ENCODE results near the gene ZNF331.
A peak's percentile ranks its signal among the peaks of the same experiment; 100 is the strongest.

ZNF331 gene

GRCh38 chr19:53520547-53521372 lies 17.2 kb upstream of the ZNF331 start:
- peak; percentile 94 for DNase-seq (ENCODE audit: low spot score)

- DNase-seq (ENCODE audit: low spot score): no peak
Observed at GRCh38 chr19:53521373-53522202, 16.4 kb upstream of the ZNF331 start.

GRCh38 chr19:53525922-53526321 lies 12.0 kb upstream of the ZNF331 start:
- DNase-seq (ENCODE audit: low spot score): no peak

GRCh38 chr19:53530622-53531021 lies 7.3 kb upstream of the ZNF331 start:
- DNase-seq (ENCODE audit: low spot score): no peak

GRCh38 chr19:53531457-53531856 lies 6.5 kb upstream of the ZNF331 start:
- DNase-seq (ENCODE audit: low spot score): no peak

GRCh38 chr19:53532362-53532761 lies 5.6 kb upstream of the ZNF331 start:
- no peak for DNase-seq (ENCODE audit: low spot score)

- no peak for DNase-seq (ENCODE audit: low spot score)
Observed at GRCh38 chr19:53536225-53536548, 1.8 kb upstream of the ZNF331 start.

- no peak for DNase-seq (ENCODE audit: low spot score)
Observed at GRCh38 chr19:53537121-53537520, 824 bp upstream of the ZNF331 start.

GRCh38 chr19:53538378-53539109 lies 599 bp downstream of the ZNF331 start:
- no peak for DNase-seq (ENCODE audit: low spot score)

GRCh38 chr19:53540091-53540490 lies 2.1 kb downstream of the ZNF331 start:
- no peak for DNase-seq (ENCODE audit: low spot score)

- DNase-seq (ENCODE audit: low spot score): no peak
Observed at GRCh38 chr19:53541971-53542370, 4.0 kb downstream of the ZNF331 start.

GRCh38 chr19:53545271-53546065 lies 7.5 kb downstream of the ZNF331 start:
- no peak for DNase-seq (ENCODE audit: low spot score)

GRCh38 chr19:53546758-53547513 lies 9.0 kb downstream of the ZNF331 start:
- DNase-seq (ENCODE audit: low spot score): no peak

GRCh38 chr19:53549340-53549739 lies 11.4 kb downstream of the ZNF331 start:
- no peak for DNase-seq (ENCODE audit: low spot score)

GRCh38 chr19:53552001-53552721 lies 14.2 kb downstream of the ZNF331 start:
- DNase-seq (ENCODE audit: low spot score): no peak

GRCh38 chr19:53553156-53553555 lies 15.2 kb downstream of the ZNF331 start:
- DNase-seq (ENCODE audit: low spot score): no peak

- DNase-seq (ENCODE audit: low spot score): peak; percentile 89
Observed at GRCh38 chr19:53553865-53554791, 16.2 kb downstream of the ZNF331 start.

- no peak for DNase-seq (ENCODE audit: low spot score)
Observed at GRCh38 chr19:53554804-53555203, 16.9 kb downstream of the ZNF331 start.

- DNase-seq (ENCODE audit: low spot score): no peak
Observed at GRCh38 chr19:53555352-53555751, 17.4 kb downstream of the ZNF331 start.
